ENCODE data around the gene CHST11. TPM values are rescaled to one million over a fixed set of nuclear protein-coding genes. Genes with fewer than 3 reads are reported as not detected.

Gene CHST11
- total RNA-seq, 1 donor from 2014 or later: 6.0 TPM

DNA sequence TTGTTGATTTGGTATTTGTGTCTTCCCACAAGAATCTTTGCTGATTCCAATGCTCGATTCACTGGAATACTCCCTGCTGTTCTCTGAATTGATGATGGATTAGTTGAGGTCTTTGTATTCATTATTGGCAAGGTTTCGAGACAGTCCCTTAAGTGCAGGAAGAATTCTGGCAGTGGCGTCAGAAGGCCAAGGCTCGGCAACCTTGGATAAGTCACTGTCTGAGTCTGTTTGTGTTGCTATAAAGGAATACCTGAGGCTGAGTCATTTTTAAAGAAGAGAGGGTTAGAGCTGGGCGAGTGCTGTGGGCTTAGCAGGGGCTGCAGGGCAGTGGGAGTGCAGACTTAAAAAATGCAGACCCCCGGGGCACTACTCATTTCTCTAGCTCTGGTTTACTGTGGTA is 56.9 kb downstream of the CHST11 start:
- Histone ChIP-seq H3K27me3 (ENCODE audit: low read depth) (no peaks in the 10 kb centered on the region), H3K27ac (replicated peaks) (no peak overlapping the region), H3K9me3 (replicated peaks) (no peaks in the 10 kb centered on the region), H3K4me3 (no peak overlapping the region), H3K36me3 (no peaks in the 10 kb centered on the region), H3K4me1 (peaks cover 23% of the 10 kb centered on the region)
- intact Hi-C loops (cut with micrococcal nuclease): no loop called here
- TF ChIP-seq, protein P1, sequence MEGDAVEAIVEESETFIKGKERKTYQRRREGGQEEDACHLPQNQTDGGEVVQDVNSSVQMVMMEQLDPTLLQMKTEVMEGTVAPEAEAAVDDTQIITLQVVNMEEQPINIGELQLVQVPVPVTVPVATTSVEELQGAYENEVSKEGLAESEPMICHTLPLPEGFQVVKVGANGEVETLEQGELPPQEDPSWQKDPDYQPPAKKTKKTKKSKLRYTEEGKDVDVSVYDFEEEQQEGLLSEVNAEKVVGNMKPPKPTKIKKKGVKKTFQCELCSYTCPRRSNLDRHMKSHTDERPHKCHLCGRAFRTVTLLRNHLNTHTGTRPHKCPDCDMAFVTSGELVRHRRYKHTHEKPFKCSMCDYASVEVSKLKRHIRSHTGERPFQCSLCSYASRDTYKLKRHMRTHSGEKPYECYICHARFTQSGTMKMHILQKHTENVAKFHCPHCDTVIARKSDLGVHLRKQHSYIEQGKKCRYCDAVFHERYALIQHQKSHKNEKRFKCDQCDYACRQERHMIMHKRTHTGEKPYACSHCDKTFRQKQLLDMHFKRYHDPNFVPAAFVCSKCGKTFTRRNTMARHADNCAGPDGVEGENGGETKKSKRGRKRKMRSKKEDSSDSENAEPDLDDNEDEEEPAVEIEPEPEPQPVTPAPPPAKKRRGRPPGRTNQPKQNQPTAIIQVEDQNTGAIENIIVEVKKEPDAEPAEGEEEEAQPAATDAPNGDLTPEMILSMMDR (IDR thresholded peaks at IDR 0.05; ENCODE audit: borderline replicate concordance): no peak
- DNase-seq: no peak

DNA sequence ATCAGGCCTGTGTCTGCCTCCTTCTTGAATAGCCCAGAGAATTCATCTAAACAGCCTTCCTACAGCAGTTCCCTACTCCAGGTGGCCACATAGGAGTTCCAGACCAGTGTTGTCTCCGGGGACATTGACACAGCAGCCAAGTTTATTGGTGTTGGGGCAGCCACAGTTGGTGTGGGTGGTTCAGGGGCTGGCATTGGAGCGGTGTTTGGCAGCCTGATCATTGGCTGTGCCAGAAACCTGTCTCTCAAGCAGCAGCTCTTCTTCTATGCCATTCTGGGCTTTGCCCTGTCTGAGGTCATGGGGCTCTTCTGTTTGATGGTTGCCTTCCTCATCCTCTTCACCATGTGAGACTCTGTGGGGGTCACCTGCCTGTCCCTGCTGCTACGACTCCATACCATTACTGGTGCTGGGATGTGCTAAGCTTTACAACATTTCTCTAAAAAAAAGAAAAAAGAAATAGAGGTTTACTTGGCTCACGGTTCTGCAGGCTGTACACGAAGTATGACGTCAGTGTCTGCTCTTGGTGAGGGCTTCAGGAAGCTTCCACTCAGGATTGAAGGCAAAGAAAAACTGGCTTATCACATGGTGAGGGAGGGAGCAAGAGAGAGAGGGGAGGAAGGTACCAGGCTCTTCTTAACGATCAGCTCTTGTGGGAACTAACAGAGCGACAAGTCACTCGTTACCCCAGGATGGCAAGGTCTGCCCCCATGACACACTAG is 57.5 kb downstream of the CHST11 start:
- no peak overlapping the region for H3K4me3 ChIP-seq
- H3K9me3 ChIP-seq (replicated peaks): no peaks in the 10 kb centered on the region
- no peak overlapping the region for H3K27ac ChIP-seq (replicated peaks)
- DNase-seq: no peak
- intact Hi-C loops (cut with micrococcal nuclease): no loop called here
- no peaks in the 10 kb centered on the region for H3K36me3 ChIP-seq
- TF ChIP-seq, protein P1 (IDR thresholded peaks at IDR 0.05; ENCODE audit: borderline replicate concordance): no peak
- H3K27me3 ChIP-seq (ENCODE audit: low read depth): no peaks in the 10 kb centered on the region
- H3K4me1 ChIP-seq: peaks cover 25% of the 10 kb centered on the region

DNA sequence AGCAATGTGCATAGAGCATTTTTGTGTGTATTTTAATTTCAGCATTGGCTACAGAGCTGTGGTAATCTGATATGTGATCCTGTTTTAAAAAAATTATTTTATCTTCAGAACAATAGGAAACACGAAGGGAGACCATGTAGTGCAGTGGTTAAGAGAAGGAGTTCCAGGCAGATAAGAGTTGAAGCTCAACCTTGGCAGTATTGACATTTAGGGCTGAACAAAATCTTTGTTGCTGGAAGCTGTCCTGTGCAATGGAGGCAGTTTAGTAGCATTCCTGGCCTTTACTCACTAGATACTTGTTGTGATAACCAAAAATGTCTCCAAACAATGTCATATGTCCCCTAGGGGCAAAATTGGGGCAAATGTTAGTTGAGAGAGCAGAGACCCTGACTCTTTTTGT is 59.2 kb downstream of the CHST11 start:
- DNase-seq: no peak
- H3K4me1 ChIP-seq: peaks cover 29% of the 10 kb centered on the region
- no peaks in the 10 kb centered on the region for H3K36me3 ChIP-seq
- H3K9me3 ChIP-seq (replicated peaks): no peaks in the 10 kb centered on the region
- no peak overlapping the region for H3K4me3 ChIP-seq
- no peaks in the 10 kb centered on the region for H3K27me3 ChIP-seq (ENCODE audit: low read depth)
- TF ChIP-seq, protein P1 (IDR thresholded peaks at IDR 0.05; ENCODE audit: borderline replicate concordance): no peak
- no peak overlapping the region for H3K27ac ChIP-seq (replicated peaks)
- intact Hi-C loops (cut with micrococcal nuclease): no loop called here

DNA sequence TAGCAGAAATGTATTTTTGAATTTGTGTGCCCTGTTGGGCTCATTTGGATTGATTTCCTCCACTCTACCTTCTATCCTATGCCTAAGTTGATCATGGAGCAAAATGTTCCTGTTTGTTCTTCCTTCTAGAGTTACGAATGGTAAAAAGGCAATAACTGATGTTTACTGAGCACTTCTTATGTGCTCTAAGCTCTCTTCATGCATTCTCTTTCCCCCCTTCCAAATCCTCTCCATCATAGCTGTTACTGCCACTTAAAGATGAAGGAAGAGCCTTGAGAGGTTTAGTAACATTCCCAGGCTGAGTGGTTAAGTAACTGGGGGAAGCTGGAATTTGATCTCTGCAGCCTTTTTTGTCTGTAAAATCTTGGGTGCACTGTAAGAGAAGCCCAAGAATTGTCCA is 60.1 kb downstream of the CHST11 start:
- H3K27ac ChIP-seq (replicated peaks): no peak overlapping the region

DNA sequence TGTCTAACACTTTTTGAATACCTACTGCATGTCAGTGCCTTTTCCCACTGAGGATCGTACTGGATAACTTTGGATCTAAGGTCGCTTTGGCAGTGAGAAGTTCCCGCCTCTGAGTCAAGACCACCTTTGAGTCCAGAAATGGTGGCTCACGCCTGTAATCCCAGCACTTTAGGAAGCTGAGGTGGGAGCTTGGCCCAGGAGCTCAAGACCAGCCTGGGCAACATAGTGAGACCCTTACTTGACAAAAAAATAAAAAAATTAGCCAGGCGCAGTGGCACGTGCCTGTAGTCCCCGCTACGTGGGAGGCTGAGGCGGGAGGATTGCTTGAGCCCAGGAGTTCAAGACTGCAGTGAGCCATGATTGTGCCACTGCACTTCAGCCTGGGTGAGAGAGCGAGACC is 61.1 kb downstream of the CHST11 start:
- Histone ChIP-seq H3K27ac (replicated peaks) (no peak overlapping the region), H3K36me3 (no peaks in the 10 kb centered on the region), H3K4me3 (no peak overlapping the region), H3K27me3 (ENCODE audit: low read depth) (no peaks in the 10 kb centered on the region), H3K4me1 (peaks cover 32% of the 10 kb centered on the region), H3K9me3 (replicated peaks) (no peaks in the 10 kb centered on the region)
- DNase-seq: no peak
- TF ChIP-seq, protein P1 (IDR thresholded peaks at IDR 0.05; ENCODE audit: borderline replicate concordance): no peak
- intact Hi-C loops (cut with micrococcal nuclease): no loop called here

More for the DNA sequence above, 60.1 kb downstream of the CHST11 start:
- TF ChIP-seq, protein P1 (IDR thresholded peaks at IDR 0.05; ENCODE audit: borderline replicate concordance): no peak
- Histone ChIP-seq H3K36me3 (no peaks in the 10 kb centered on the region), H3K4me1 (peaks cover 29% of the 10 kb centered on the region), H3K9me3 (replicated peaks) (no peaks in the 10 kb centered on the region), H3K4me3 (no peak overlapping the region), H3K27me3 (ENCODE audit: low read depth) (no peaks in the 10 kb centered on the region)
- no peak for DNase-seq
- intact Hi-C loops (cut with micrococcal nuclease): no loop called here

Measured in left ventricle myocardium inferior (tissue), 1 donor.